OCI-LY7 (cell line): ENCODE results near the gene HSD17B3. TPM values are rescaled to one million over a fixed set of nuclear protein-coding genes. Genes with fewer than 3 reads are reported as not detected.

Experiments used
- BruUV-seq: library from RNA; stranded (reverse); fragments of 400-500 nt; replicated peaks from 2 replicates; lab custom pipeline; 2021; lab: Mats Ljungman, UMichigan
- CTCF ChIA-PET: fragments of 300-600 bp; sonication (Branson Sonifier 250); formaldehyde crosslinking; loops from one replicate; lab custom pipeline; 2022; ENCODE audit warnings: antibody characterized with exemption; ENCODE audit not compliant: unreplicated experiment; lab: Charles Lee
- POLR2A ChIA-PET: fragments of 300-600 bp; sonication (Branson Sonifier 250); formaldehyde crosslinking; loops from one replicate; lab custom pipeline; 2022; ENCODE audit warnings: antibody characterized with exemption; lab: Charles Lee
- DNase-seq: peaks from one replicate; pipeline ENCODE4 v3.0.0-alpha.2; 2015; ENCODE audit warnings: low spot score
- H2AFZ ChIP-seq: fragments of 200-600 bp; sonication (generic), shearing (Covaris generic); 2 replicates; pipeline ENCODE4 v1.6.1; 2014; ENCODE audit warnings: mild to moderate bottlenecking, antibody characterized with exemption, low read length, moderate library complexity
- H3K27ac ChIP-seq: fragments of 200-600 bp; sonication (generic); 2 replicates; pipeline ENCODE4 v1.5.1; 2014; ENCODE audit warnings: mixed run types, low read depth, mild to moderate bottlenecking, moderate library complexity, low read length, inconsistent platforms; ENCODE audit not compliant: poor library complexity, severe bottlenecking
- H3K36me3 ChIP-seq: fragments of 200-600 bp; sonication (generic); 2 replicates; pipeline ENCODE4 v1.6.1; 2014; ENCODE audit warnings: mild to moderate bottlenecking, antibody characterized with exemption, low read length, moderate library complexity, mixed read lengths; ENCODE audit not compliant: insufficient read depth
- H3K4me1 ChIP-seq: fragments of 200-600 bp; sonication (generic); 2 replicates; pipeline ENCODE4 v1.5.1; 2014; ENCODE audit warnings: mild to moderate bottlenecking, low read length; ENCODE audit not compliant: insufficient read depth, poor library complexity, severe bottlenecking
- H3K4me2 ChIP-seq: fragments of 200-600 bp; sonication (generic); 2 replicates; pipeline ENCODE4 v1.6.1; 2014; ENCODE audit warnings: mild to moderate bottlenecking, low read length
- H3K4me3 ChIP-seq: fragments of 200-600 bp; sonication (generic); 2 replicates; pipeline ENCODE4 v1.5.1; 2014; ENCODE audit warnings: mild to moderate bottlenecking, low read depth, low read length; ENCODE audit not compliant: poor library complexity, severe bottlenecking
- H3K79me2 ChIP-seq: fragments of 200-600 bp; sonication (generic); 2 replicates; pipeline ENCODE4 v1.6.1; 2016; ENCODE audit warnings: low read depth, mild to moderate bottlenecking, low read length, moderate library complexity, mixed read lengths; ENCODE audit not compliant: insufficient read depth
- H3K9me2 ChIP-seq: fragments of 200-600 bp; sonication (generic); 2 replicates; pipeline ENCODE4 v1.6.1; 2016; ENCODE audit warnings: mild to moderate bottlenecking, low read length, mixed read lengths; ENCODE audit not compliant: insufficient read depth
- H3K9me3 ChIP-seq: fragments of 200-600 bp; sonication (generic); 2 replicates; pipeline ENCODE4 v1.6.1; 2014; ENCODE audit warnings: mild to moderate bottlenecking, mixed run types, low read length, mixed read lengths
- H4K20me1 ChIP-seq: fragments of 200-600 bp; sonication (generic); 2 replicates; pipeline ENCODE4 v1.6.1; 2014; ENCODE audit warnings: mild to moderate bottlenecking, antibody characterized with exemption, low read length, moderate library complexity, mixed read lengths; ENCODE audit not compliant: insufficient read depth
- CTCF ChIP-seq: fragments of 200-600 bp; sonication (generic); conservative IDR thresholded peaks from 2 replicates; pipeline ENCODE4 v1.5.1; 2014; ENCODE audit warnings: mild to moderate bottlenecking, antibody characterized with exemption, low read length, moderate library complexity, mixed read lengths
- EZH2phosphoT487 ChIP-seq: fragments of 200-600 bp; sonication (generic); IDR thresholded peaks from 2 replicates; pipeline ENCODE4 v1.6.1; 2018; ENCODE audit warnings: low read depth, borderline replicate concordance, mild to moderate bottlenecking, mixed run types, antibody characterized with exemption, low read length, moderate library complexity, mixed read lengths
- intact Hi-C: fragments of 100-400 bp; cut with micrococcal nuclease; formaldehyde crosslinking; loops from one replicate; pipeline ENCODE4 v1.10.0; 2022; ENCODE audit not compliant: unreplicated experiment
- small RNA-seq: library from RNA; depleted of rRNA; stranded (forward); fragments of <200 nt; gene quantifications from one replicate; pipeline ENCODE3, GENCODE V24; 2014
- total RNA-seq, 2 experiments: library from RNA; depleted of rRNA in 1 of 2; stranded (reverse); fragments of >200 nt in 1 of 2; shearing (Covaris generic) in 1 of 2; gene quantifications; 2 replicates each; pipeline ENCODE4 v1.2.3, GENCODE V29; 2014 to 2022

Gene HSD17B3
- total RNA-seq, 2 experiments from 2014 or later = not detected

GRCh38 chr9:96185518-96186156 is 116.3 kb downstream of the HSD17B3 start:
- CTCF ChIA-PET = no interaction called here
- POLR2A ChIA-PET = no interaction called here
- H4K20me1 ChIP-seq = no peaks in the 10 kb centered on the region

More at GRCh38 chr9:96185518-96186156, 116.3 kb downstream of the HSD17B3 start:
- TF ChIP-seq CTCF (no peak), EZH2phosphoT487 (no peak)
- H3K36me3 ChIP-seq = no peaks in the 10 kb centered on the region
- no peaks in the 10 kb centered on the region for H3K79me2 ChIP-seq
- H3K4me2 ChIP-seq = no peak overlapping the region
- DNase-seq = no peak
- no peak overlapping the region for H3K4me3 ChIP-seq
- H3K9me3 ChIP-seq = no peaks in the 10 kb centered on the region
- H3K9me2 ChIP-seq = no peaks in the 10 kb centered on the region
- no peak overlapping the region for H2AFZ ChIP-seq
- H3K4me1 ChIP-seq = no peaks in the 10 kb centered on the region
- intact Hi-C loops = no loop called here
- no peak overlapping the region for H3K27ac ChIP-seq
- no TSS peak for BruUV-seq

Small RNA genes within 50 kb of the gene (small RNA-seq; reads per million reads assigned to genes)
- not detected for gene RNU6-1160P

Other genes starting within 250 kb of the HSD17B3 start
- 0.44 and 1.4 TPM in 2 replicates for gene SLC35D2, start 81.5 kb upstream of the HSD17B3 start, total RNA-seq (2014; rRNA removed; shearing (Covaris generic))
- 1.3 and 1.4 TPM in 2 replicates for gene SLC35D2, start 81.5 kb upstream of the HSD17B3 start, total RNA-seq (2022)
- gene ZNF367, start 116.2 kb upstream of the HSD17B3 start, total RNA-seq (2014; rRNA removed; shearing (Covaris generic)) = 33.3 and 35.1 TPM in 2 replicates
- 24.6 and 31.6 TPM in 2 replicates for gene ZNF367, start 116.2 kb upstream of the HSD17B3 start, total RNA-seq (2022)
- 6.0 and 7.1 TPM in 2 replicates for gene HABP4, start 148.0 kb upstream of the HSD17B3 start, total RNA-seq (2014; rRNA removed; shearing (Covaris generic))
- gene HABP4, start 148.0 kb upstream of the HSD17B3 start, total RNA-seq (2022) = 11.0 and 11.5 TPM in 2 replicates